Stimulated activated CD4-positive, alpha-beta T cell treated with anti-CD3 and anti-CD28 coated beads, Interleukin-15, amount 100 ng/mL, for 1 hour (primary cell): ENCODE measurements around the gene FGB.

ENCODE experiments used
- DNase-seq, 2 donors: peaks; one replicate each; pipeline ENCODE4 v3.0.0-alpha.2; 2020; ENCODE audit warnings: low read depth in 1 of 2, low spot score in 1 of 2

The FGB gene

DNA sequence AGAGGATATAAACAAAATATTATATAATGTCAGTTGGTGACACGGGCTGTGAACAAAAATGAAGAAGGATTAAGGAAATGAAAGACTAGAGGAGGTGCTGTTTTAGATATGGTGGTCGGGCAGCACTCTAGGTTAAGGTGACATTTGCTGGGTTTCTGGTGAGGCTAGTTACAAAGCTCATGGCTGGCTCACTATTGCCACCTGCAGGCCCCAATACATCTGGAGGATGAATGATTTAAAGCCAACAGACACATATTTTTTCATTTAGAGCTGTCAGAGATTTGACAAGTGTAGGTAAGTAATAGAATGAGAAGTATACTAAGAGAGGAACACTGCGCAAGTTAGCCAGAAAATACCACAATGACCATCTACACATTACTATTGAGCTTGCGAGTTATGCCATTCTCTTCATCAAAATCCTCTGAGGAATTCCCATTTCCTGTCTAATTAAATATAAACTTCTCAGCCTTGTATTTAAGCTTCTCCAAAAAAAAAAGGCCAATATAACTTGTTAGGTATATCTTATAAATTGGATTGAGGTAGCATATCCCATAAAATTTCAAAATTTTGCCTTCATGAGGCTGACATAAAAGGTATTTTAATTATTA, 56.0 kb downstream of the FGB start:
- peak in 1 of 2 donors; percentile 16 for DNase-seq

DNA sequence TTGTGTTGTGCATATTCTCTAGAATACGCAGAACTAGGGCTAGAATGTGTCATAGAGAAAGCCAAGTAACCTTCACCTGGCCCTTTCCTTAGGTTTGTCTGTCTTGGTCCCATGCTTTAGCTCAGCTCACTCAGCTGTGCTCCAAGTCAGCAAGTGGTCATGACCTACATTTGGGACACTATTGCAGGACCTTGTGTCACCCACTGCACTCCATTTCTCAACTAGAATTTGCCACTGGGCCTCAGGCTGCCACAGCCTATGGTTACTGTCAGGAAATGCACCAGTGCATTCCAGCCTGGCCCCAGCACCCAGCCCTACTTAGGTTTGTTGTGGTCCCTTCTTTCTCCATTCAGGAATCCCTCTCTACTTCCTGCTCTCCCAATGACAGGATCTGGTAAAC, 57.3 kb downstream of the FGB start:
- DNase-seq, result no peak
